GM12872 (cell line): Measurements from ENCODE around the gene MYO1B.

Experiments
- TF ChIP-seq, protein P1 (sequence below): IDR thresholded peaks from 3 replicates; pipeline ENCODE4 v1.5.1; 2011; ENCODE audit warnings: low read depth, mild to moderate bottlenecking, low read length, moderate library complexity; ENCODE audit not compliant: insufficient read depth

The MYO1B gene

DNA sequence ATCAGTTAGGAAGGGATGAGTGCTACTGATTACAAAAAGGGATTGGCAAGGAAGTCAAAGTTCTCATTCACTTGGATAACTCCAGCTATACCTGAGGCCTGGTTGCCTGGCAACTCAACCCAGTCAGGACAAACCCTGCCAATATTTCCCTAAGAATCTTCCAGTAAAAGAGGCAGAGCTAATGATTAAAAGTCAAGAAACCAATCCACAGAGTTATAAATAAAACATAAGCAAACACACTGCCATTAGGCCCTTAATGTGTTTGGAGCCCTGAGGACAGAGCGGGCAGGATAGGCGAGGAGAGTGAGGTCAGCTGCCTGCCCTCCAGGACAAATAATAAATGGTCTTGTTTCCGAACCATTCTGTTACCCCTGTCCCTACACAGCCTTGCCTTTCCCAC, 217.2 kb downstream of the MYO1B start:
- TF ChIP-seq, protein P1, sequence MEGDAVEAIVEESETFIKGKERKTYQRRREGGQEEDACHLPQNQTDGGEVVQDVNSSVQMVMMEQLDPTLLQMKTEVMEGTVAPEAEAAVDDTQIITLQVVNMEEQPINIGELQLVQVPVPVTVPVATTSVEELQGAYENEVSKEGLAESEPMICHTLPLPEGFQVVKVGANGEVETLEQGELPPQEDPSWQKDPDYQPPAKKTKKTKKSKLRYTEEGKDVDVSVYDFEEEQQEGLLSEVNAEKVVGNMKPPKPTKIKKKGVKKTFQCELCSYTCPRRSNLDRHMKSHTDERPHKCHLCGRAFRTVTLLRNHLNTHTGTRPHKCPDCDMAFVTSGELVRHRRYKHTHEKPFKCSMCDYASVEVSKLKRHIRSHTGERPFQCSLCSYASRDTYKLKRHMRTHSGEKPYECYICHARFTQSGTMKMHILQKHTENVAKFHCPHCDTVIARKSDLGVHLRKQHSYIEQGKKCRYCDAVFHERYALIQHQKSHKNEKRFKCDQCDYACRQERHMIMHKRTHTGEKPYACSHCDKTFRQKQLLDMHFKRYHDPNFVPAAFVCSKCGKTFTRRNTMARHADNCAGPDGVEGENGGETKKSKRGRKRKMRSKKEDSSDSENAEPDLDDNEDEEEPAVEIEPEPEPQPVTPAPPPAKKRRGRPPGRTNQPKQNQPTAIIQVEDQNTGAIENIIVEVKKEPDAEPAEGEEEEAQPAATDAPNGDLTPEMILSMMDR, result no peak

DNA sequence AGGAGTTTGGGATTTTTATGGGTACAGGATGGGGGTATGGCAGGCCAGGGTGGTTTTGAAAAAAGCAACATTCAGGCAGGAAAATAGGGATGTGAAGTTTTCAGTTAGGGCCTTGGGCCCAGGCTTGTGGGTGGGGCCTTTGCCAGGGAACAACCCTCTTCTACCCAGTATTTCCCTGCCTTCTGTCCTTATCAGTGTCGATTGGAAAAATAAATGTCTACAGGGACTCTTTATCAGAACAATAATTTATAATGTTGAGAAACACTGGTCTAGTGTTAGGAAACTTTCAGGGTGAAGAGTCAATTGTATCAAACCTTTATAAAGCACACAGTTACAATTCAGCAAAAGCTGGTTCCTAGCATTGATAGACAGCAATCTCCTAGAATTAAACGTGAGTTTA, 218.6 kb downstream of the MYO1B start:
- TF ChIP-seq, protein P1, result no peak

DNA sequence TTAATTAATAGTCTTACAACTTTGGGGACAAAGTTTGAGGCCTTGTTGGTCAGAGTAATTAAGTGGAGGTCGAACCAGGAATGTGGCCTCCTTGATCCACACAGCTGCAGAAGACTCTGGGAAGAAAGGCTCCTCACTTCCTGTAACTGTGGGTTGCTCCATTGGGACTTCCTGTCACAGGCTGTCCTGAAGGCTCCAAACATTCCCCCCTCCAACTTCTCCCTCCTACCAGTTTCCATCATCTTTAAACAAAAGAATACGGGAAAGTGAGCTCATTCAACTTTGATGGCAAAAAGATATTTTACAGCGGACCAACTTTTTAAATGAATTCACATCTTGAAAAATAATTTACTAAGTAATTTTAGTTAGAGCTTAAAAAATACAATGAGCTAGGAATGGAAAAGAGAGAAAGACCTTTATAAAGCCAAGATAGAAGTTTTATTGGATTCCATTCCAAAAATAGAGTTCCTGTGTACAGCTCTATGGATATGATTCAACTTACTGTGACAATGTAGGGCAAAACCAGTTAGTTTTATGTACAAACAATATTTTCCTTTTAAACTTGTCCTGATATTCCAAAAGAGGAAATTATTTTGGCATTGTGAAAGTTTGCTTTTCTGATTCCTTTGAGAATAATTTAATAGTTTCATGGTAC, 220.7 kb downstream of the MYO1B start:
- TF ChIP-seq, protein P1, result no peak

DNA sequence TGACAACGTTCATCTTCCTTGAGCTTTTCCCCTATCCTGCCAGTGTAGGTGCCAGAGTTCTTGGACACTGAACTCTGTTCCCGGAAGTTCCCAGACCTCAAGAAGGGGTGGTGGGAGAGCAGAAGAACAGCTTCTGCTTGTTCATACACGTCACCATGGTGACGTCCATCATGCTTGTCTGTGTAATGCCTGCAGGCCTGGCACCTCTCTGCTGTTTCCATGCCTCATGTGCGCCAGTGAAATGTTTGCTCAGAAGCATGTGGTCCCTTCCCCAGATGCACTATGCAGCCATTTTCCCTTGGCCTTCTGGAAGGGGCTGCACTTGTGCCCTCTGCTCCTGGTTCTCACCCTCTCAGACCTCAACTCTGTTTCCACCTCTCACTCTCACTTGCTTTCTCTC, 221.9 kb downstream of the MYO1B start:
- TF ChIP-seq, protein P1, result no peak

DNA sequence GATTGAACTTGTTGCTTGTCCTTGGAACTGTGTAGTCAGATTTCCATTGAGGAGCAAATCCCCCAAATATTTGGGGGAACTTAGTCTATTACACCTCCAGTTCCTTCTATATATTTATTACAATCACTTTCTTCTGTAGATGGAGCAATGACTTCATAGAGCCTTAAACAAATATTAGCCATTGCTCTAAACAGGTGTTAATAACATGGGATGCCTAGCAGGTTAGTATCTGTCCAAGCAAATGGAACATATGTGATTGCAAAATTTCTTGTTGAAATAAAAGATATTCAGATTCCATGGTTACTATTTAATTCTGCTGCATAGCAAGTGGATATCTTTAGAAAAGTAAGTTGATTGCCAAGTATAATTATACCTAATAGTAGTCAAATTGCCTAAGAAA, 225.1 kb downstream of the MYO1B start:
- TF ChIP-seq, protein P1, result no peak

GRCh38 chr2:191474464-191474863, 229.3 kb downstream of the MYO1B start:
- TF ChIP-seq, protein P1, result no peak
